SU-DHL-6 (cell line): ENCODE results near the gene ZHX3.

Experiments used
- H2AFZ ChIP-seq: fragments of 200-600 bp; sonication (generic); 2 replicates; pipeline ENCODE4 v1.6.1; 2014; ENCODE audit warnings: low read depth, mild to moderate bottlenecking, moderate library complexity, mixed read lengths, antibody characterized with exemption, low read length; ENCODE audit not compliant: severe bottlenecking
- H3F3A ChIP-seq: fragments of 200-600 bp; shearing (Covaris generic); 2 replicates; pipeline ENCODE4 v1.6.0; 2016; ENCODE audit warnings: antibody characterized with exemption, mild to moderate bottlenecking; ENCODE audit not compliant: insufficient read depth
- H3K27ac ChIP-seq: fragments of 200-600 bp; sonication (generic); 2 replicates; pipeline ENCODE4 v1.5.1; 2016; ENCODE audit warnings: low read depth, mild to moderate bottlenecking, low read length, moderate library complexity, mixed read lengths
- H3K27me3 ChIP-seq: fragments of 200-600 bp; sonication (generic), shearing (Covaris generic); 2 replicates; pipeline ENCODE4 v1.6.0; 2014; ENCODE audit warnings: mild to moderate bottlenecking, low read length
- H3K36me3 ChIP-seq: fragments of 200-600 bp; sonication (generic); 2 replicates; pipeline ENCODE4 v1.6.1; 2014; ENCODE audit warnings: mild to moderate bottlenecking, low read length, mixed read lengths
- H3K4me2 ChIP-seq: fragments of 300-600, 200-600 bp; shearing (Covaris generic), sonication (generic); 2 replicates; pipeline ENCODE4 v1.6.0; 2014; ENCODE audit warnings: low read length, low read depth, mild to moderate bottlenecking; ENCODE audit not compliant: poor library complexity, severe bottlenecking
- H3K4me3 ChIP-seq: fragments of 200-600 bp; sonication (generic); 2 replicates; pipeline ENCODE4 v1.5.1; 2014; ENCODE audit warnings: antibody characterized with exemption, low read length, mild to moderate bottlenecking, mixed read lengths; ENCODE audit not compliant: insufficient read depth, poor library complexity, severe bottlenecking
- H3K79me2 ChIP-seq: fragments of 200-600 bp; sonication (generic); 2 replicates; pipeline ENCODE4 v1.6.1; 2014; ENCODE audit warnings: mild to moderate bottlenecking, low read length, moderate library complexity; ENCODE audit not compliant: insufficient read depth
- H3K9ac ChIP-seq: fragments of 200-600 bp; sonication (generic); 2 replicates; pipeline ENCODE4 v1.7.0; 2014; ENCODE audit warnings: mild to moderate bottlenecking, low read length
- H3K9me2 ChIP-seq: fragments of 200-600 bp; sonication (generic); replicated peaks from 2 replicates; pipeline ENCODE4 v1.6.1; 2014; ENCODE audit warnings: low read length; ENCODE audit not compliant: insufficient read depth
- H3K9me3 ChIP-seq: fragments of 200-600 bp; sonication (generic); 2 replicates; pipeline ENCODE4 v1.6.1; 2014; ENCODE audit warnings: low read length, mixed read lengths; ENCODE audit not compliant: insufficient read depth
- H4K20me1 ChIP-seq: fragments of 200-600 bp; sonication (generic); 2 replicates; pipeline ENCODE4 v1.6.1; 2014; ENCODE audit warnings: low read depth, mild to moderate bottlenecking, antibody characterized with exemption, low read length, moderate library complexity, mixed read lengths
- EZH2phosphoT487 ChIP-seq: fragments of 200-600 bp; sonication (generic), shearing (Covaris generic); conservative IDR thresholded peaks from 2 replicates; pipeline ENCODE4 v1.6.1; 2018; ENCODE audit warnings: mild to moderate bottlenecking, antibody characterized with exemption, low read length, moderate library complexity, mixed read lengths
- TF ChIP-seq, protein P1 (sequence below): fragments of 200-600 bp; sonication (generic); IDR thresholded peaks from one replicate; pipeline ENCODE4 v1.5.1; 2017; ENCODE audit warnings: antibody characterized with exemption, mild to moderate bottlenecking, low read length, moderate library complexity; ENCODE audit not compliant: insufficient read depth, poor library complexity, severe bottlenecking

ZHX3 gene

DNA sequence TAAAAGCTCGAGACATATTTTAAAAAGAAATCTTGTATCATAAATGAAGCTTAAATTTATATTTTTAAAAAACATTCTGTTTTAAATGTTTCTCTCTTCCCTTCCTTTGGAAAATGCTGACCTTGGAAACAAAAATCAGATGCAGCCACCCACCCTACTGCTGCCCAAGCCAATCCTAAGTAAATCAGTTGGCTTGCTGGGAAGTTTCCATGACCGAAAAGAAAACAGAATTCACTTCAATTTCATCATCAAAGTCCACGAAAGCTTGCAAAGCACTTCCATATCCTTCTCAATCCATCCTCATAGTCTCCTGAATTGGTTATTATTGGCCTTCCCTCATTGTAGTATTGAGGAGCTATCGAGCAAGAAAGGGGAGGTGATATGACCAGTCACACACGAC lies 100.1 kb downstream of the ZHX3 start:
- Histone ChIP-seq H3K9ac (no peak overlapping the region), H4K20me1 (no peaks in the 10 kb centered on the region), H3K27ac (no peak overlapping the region), H3K9me3 (no peaks in the 10 kb centered on the region), H3F3A (no peaks in the 10 kb centered on the region), H3K36me3 (no peaks in the 10 kb centered on the region), H3K27me3 (no peaks in the 10 kb centered on the region), H3K4me3 (no peak overlapping the region), H3K79me2 (no peaks in the 10 kb centered on the region), H3K9me2 (no peaks in the 10 kb centered on the region), H2AFZ (no peak overlapping the region), H3K4me2 (no peak overlapping the region)
- TF ChIP-seq, protein P1, sequence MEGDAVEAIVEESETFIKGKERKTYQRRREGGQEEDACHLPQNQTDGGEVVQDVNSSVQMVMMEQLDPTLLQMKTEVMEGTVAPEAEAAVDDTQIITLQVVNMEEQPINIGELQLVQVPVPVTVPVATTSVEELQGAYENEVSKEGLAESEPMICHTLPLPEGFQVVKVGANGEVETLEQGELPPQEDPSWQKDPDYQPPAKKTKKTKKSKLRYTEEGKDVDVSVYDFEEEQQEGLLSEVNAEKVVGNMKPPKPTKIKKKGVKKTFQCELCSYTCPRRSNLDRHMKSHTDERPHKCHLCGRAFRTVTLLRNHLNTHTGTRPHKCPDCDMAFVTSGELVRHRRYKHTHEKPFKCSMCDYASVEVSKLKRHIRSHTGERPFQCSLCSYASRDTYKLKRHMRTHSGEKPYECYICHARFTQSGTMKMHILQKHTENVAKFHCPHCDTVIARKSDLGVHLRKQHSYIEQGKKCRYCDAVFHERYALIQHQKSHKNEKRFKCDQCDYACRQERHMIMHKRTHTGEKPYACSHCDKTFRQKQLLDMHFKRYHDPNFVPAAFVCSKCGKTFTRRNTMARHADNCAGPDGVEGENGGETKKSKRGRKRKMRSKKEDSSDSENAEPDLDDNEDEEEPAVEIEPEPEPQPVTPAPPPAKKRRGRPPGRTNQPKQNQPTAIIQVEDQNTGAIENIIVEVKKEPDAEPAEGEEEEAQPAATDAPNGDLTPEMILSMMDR = no peak
- TF ChIP-seq EZH2phosphoT487 = no peak

DNA sequence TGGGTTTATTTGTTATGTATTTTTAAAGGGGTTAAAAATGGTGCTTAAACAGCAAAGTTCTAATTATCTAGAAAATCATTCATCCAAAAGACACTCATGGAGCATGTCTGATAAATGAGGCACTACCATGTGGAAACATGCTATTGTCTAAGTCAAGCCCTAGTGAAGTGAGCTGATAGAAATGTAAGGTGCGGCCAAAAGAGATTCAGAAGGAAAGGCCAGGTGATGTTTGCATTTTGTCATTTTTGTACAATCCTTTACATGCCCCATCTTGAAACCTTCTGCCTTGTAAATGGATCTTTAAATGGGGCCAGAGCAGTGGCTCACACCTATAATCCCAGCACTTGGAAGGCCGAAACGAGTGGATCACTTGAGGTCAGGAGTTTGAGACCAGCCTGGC lies 102.9 kb downstream of the ZHX3 start:
- Histone ChIP-seq H3K79me2 (no peaks in the 10 kb centered on the region), H3F3A (no peaks in the 10 kb centered on the region), H3K9me2 (no peaks in the 10 kb centered on the region), H3K9ac (no peak overlapping the region), H3K27me3 (no peaks in the 10 kb centered on the region), H3K27ac (no peak overlapping the region), H3K4me3 (no peak overlapping the region), H4K20me1 (no peaks in the 10 kb centered on the region), H3K36me3 (no peaks in the 10 kb centered on the region), H2AFZ (no peak overlapping the region), H3K9me3 (no peaks in the 10 kb centered on the region), H3K4me2 (no peak overlapping the region)
- TF ChIP-seq EZH2phosphoT487 = no peak
- TF ChIP-seq, protein P1 = no peak

DNA sequence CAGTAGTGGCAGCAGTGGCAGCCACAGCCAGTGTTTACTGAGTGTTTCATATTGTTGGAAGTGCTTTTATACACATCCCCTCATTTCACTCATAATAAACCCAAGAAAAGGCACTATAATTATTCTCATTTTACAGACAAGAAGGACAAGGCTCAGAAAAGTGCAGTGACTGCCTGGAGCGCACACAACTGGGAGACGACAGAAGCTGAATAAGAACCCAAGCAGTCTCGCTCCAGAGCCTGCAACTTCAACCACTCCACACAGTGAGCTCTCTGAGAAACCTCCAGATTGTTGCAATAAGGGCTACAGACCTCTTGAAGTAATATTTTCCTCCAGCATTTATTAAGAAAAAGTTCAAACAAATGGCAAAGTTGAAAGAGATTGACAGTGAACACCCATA lies 103.3 kb downstream of the ZHX3 start:
- Histone ChIP-seq H3K9ac (no peak overlapping the region), H3K27ac (no peak overlapping the region), H3F3A (no peaks in the 10 kb centered on the region), H4K20me1 (no peaks in the 10 kb centered on the region), H3K79me2 (no peaks in the 10 kb centered on the region), H2AFZ (no peak overlapping the region), H3K27me3 (no peaks in the 10 kb centered on the region), H3K9me3 (no peaks in the 10 kb centered on the region), H3K9me2 (no peaks in the 10 kb centered on the region), H3K4me3 (no peak overlapping the region), H3K4me2 (no peak overlapping the region), H3K36me3 (no peaks in the 10 kb centered on the region)
- no peak for TF ChIP-seq EZH2phosphoT487
- TF ChIP-seq, protein P1 = no peak
